Fibroblast of skin of scalp (primary cell): ENCODE data around the gene DAB1. TPM values are rescaled to one million over a fixed set of nuclear protein-coding genes. Genes with fewer than 3 reads are reported as not detected.

ENCODE experiments used
- DNase-seq: peaks from one replicate; pipeline ENCODE4 v3.0.0-alpha.2; 2013
- polyA plus RNA-seq, 2 experiments: library from polyadenylated mRNA; unstranded; fragments of 120-200 nt; gene quantifications; one replicate each; pipeline ENCODE4 v1.2.1, GENCODE V29; 2013; ENCODE audit not compliant: insufficient read length in 2 of 2

The DAB1 gene
- 0.10 TPM for polyA plus RNA-seq (2013, experiment 1 of 2; ENCODE audit: insufficient read length)
- polyA plus RNA-seq (2013, experiment 2 of 2; ENCODE audit: insufficient read length): 0.22 TPM

GRCh38 chr1:57423656-57424211, at the start of gene DAB1:
Gene DAB1 (minus strand): TSS chr1:57424060. CDS start chr1:57291030, 133,030 bp downstream.
- no peak for DNase-seq

- no peak for DNase-seq
These were observed 49.6 kb upstream of the DAB1 start for GRCh38 chr1:57473448-57473847.

- DNase-seq: no peak
These were observed 48.1 kb upstream of the DAB1 start for GRCh38 chr1:57471995-57472394.

- DNase-seq: peak; percentile 52
These were observed 46.2 kb upstream of the DAB1 start for GRCh38 chr1:57470036-57470435.

- peak; percentile 72 for DNase-seq
These were observed 45.0 kb upstream of the DAB1 start for GRCh38 chr1:57468641-57469523.

GRCh38 chr1:57467830-57468229, 44.0 kb upstream of the DAB1 start:
- DNase-seq: no peak

GRCh38 chr1:57464756-57465155, 40.9 kb upstream of the DAB1 start:
- no peak for DNase-seq

GRCh38 chr1:57463343-57463742, 39.5 kb upstream of the DAB1 start:
- DNase-seq: no peak

GRCh38 chr1:57461405-57461804, 37.5 kb upstream of the DAB1 start:
- DNase-seq: no peak

GRCh38 chr1:57451516-57451915, 27.7 kb upstream of the DAB1 start:
- DNase-seq: no peak

- no peak for DNase-seq
These were observed 27.1 kb upstream of the DAB1 start for GRCh38 chr1:57450981-57451380.

- no peak for DNase-seq
These were observed 23.7 kb upstream of the DAB1 start for GRCh38 chr1:57447551-57447950.

GRCh38 chr1:57443004-57443403, 19.1 kb upstream of the DAB1 start:
- no peak for DNase-seq

- DNase-seq: no peak
These were observed 16.2 kb upstream of the DAB1 start for GRCh38 chr1:57440096-57440495.

- DNase-seq: no peak
These were observed 7.5 kb upstream of the DAB1 start for GRCh38 chr1:57431400-57431799.

- peak; percentile 32 for DNase-seq
These were observed 569 bp upstream of the DAB1 start for GRCh38 chr1:57424231-57425027.

GRCh38 chr1:57423135-57423655, 665 bp downstream of the DAB1 start:
- DNase-seq: no peak

GRCh38 chr1:57422271-57423134, 1.4 kb downstream of the DAB1 start:
- peak; percentile 25 for DNase-seq

GRCh38 chr1:57421806-57422205, 2.1 kb downstream of the DAB1 start:
- no peak for DNase-seq

GRCh38 chr1:57420981-57421785, 2.7 kb downstream of the DAB1 start:
- DNase-seq: no peak

- DNase-seq: no peak
These were observed 4.9 kb downstream of the DAB1 start for GRCh38 chr1:57418971-57419370.
